ENCODE data around the gene UNC13C. TPM values are rescaled to one million over a fixed set of nuclear protein-coding genes. Genes with fewer than 3 reads are reported as not detected.

Gene UNC13C
- total and polyA plus RNA-seq, 10 of the 15 experiments (the other 5 are each of a cell fraction or from before 2014, with no cell fraction given) = 9.9 to 81.3 (median 25.0) TPM

DNA sequence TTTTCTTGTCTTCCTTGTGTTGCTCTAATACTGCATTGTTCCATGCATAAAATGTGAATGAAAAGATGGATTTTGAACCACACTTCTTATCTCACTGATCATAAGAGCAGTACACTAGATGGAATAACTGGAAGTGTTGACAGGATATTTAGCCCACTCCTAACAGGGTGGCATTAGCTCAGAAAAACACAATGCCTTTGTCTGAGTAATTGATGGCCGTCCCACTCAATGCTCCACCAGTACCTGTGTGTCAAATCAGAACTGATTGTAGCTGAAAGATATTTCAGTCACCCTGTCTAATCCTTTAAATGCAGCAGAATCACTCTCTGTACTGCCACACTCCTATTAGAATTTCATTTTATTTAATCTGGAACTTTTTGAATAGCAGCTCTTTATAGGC lies 526.5 kb downstream of the UNC13C start:
- no peaks in the 10 kb centered on the region for H3K27me3 ChIP-seq (replicated peaks in 1 of 2; ENCODE audit: control insufficient read depth in 2 of 2, insufficient read depth in 2 of 2, low read length in 1 of 2)
- H3K27ac ChIP-seq (ENCODE audit: control insufficient read depth, insufficient read depth) = no peak overlapping the region
- DNase-seq (ENCODE audit: low read depth, low spot score) (no peak), ATAC-seq (peak; percentile 67), FAIRE-seq (no peak)
- TF ChIP-seq CHD1 (IDR thresholded peaks at IDR 0.05; ENCODE audit: low read depth, low read length) (no peak), CBX5 (IDR thresholded peaks at IDR 0.05; ENCODE audit: low read depth) (no peak), KLF5 (IDR thresholded peaks at IDR 0.05; ENCODE audit: partially characterized antibody) (no peak), TCF3 (IDR thresholded peaks at IDR 0.05; ENCODE audit: borderline replicate concordance, insufficient read depth, low read depth, low read length) (no peak), POLR2AphosphoS5 (IDR thresholded peaks at IDR 0.05; ENCODE audit: low read length) (no peak), CTCF (IDR thresholded peaks at IDR 0.05 in 2 of 3, conservative IDR thresholded peaks at IDR 0.05 in 1 of 3; ENCODE audit: control insufficient read depth in 2 of 3, extremely low read depth in 1 of 3, insufficient read depth in 1 of 3, low read depth in 3 of 3, low read length in 3 of 3) (no peak), ATF7 (IDR thresholded peaks at IDR 0.05; ENCODE audit: low read depth) (no peak), SMAD1 (IDR thresholded peaks at IDR 0.05; ENCODE audit: low read depth, partially characterized antibody) (no peak), E2F8 (IDR thresholded peaks at IDR 0.05; ENCODE audit: low read depth, partially characterized antibody) (no peak), ETV6 (conservative IDR thresholded peaks at IDR 0.05 in 1 of 2, IDR thresholded peaks at IDR 0.05 in 1 of 2; ENCODE audit: borderline replicate concordance in 1 of 2, low read depth in 1 of 2) (no peak)
- TF ChIP-seq, protein P1, sequence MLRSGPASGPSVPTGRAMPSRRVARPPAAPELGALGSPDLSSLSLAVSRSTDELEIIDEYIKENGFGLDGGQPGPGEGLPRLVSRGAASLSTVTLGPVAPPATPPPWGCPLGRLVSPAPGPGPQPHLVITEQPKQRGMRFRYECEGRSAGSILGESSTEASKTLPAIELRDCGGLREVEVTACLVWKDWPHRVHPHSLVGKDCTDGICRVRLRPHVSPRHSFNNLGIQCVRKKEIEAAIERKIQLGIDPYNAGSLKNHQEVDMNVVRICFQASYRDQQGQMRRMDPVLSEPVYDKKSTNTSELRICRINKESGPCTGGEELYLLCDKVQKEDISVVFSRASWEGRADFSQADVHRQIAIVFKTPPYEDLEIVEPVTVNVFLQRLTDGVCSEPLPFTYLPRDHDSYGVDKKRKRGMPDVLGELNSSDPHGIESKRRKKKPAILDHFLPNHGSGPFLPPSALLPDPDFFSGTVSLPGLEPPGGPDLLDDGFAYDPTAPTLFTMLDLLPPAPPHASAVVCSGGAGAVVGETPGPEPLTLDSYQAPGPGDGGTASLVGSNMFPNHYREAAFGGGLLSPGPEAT (IDR thresholded peaks at IDR 0.05; ENCODE audit: low read depth) = no peak
- no peak overlapping the region for H3K4me3 ChIP-seq
- H3K36me3 ChIP-seq (ENCODE audit: control insufficient read depth in 2 of 2, insufficient read depth in 2 of 2, low read length in 1 of 2) = no peaks in the 10 kb centered on the region
- no peaks in the 10 kb centered on the region for H4K20me1 ChIP-seq (ENCODE audit: control insufficient read depth, insufficient read depth)
- ChIA-PET POLR2A (interaction anchor here (1.1 to 2.0 kb wide), 5 partner anchors 11 to 161 kb away, joined by 3 to 9 read pairs (median 7); no protein-coding TSS in a partner anchor), CTCF (interaction anchor here (0.7 to 1.2 kb wide), 7 partner anchors 9 to 529 kb away, joined by 3 to 4 read pairs (median 3); no protein-coding TSS in a partner anchor), SMC1A (ENCODE audit: uncharacterized antibody, unreplicated experiment) (interaction anchor here (0.6 to 5.0 kb wide), 23 partner anchors 8 to 605 kb away, joined by 3 to 51 read pairs (median 4); partner anchors contain the start of gene UNC13C), RAD21 (ENCODE audit: unreplicated experiment) (interaction anchor here (0.6 to 10.4 kb wide), 17 partner anchors 11 to 604 kb away, joined by 3 to 145 read pairs (median 4); no protein-coding TSS in a partner anchor)
- in situ Hi-C loops (cut with MboI) (no loop called here), intact Hi-C loops (cut with micrococcal nuclease; ENCODE audit: unreplicated experiment) (loop anchor here (5.0 kb wide), 1 partner anchor 357 kb away; no protein-coding TSS in a partner anchor)
- no peaks in the 10 kb centered on the region for H3K4me1 ChIP-seq (ENCODE audit: control insufficient read depth, insufficient read depth, low read length)
- no peaks in the 10 kb centered on the region for H3K79me2 ChIP-seq (ENCODE audit: control insufficient read depth, insufficient read depth, low read length)
- BruUV-seq (replicated peaks) = no TSS peak
- no peaks in the 10 kb centered on the region; the same call in 2 of the 3 replicates for H3K9me3 ChIP-seq (replicated peaks; ENCODE audit: control insufficient read depth, insufficient read depth, low read length)
- no peak overlapping the region for H3K9ac ChIP-seq (ENCODE audit: control insufficient read depth, insufficient read depth, low read length)
- H2AFZ ChIP-seq (ENCODE audit: control insufficient read depth, low read depth, low read length) = no peak overlapping the region
- H3K4me2 ChIP-seq (ENCODE audit: control insufficient read depth, insufficient read depth) = no peak overlapping the region
- WGBS (ENCODE audit: insufficient coverage, insufficient replicate concordance, low lambda C conversion rate, missing lambda C conversion rate) = 29% methylated on average over 1 of the region's 1 CpG

Data from GM12878 (cell line).